Right ventricle myocardium superior (tissue), 1 donor: ENCODE measurements around the gene LRRC8D. TPM values are rescaled to one million over a fixed set of nuclear protein-coding genes. Genes with fewer than 3 reads are reported as not detected.

Experiments used
- ATAC-seq: fragments of 200-7000 bp; cut with Tn5 transposase; one replicate; pipeline ENCODE4 v1.9.1; 2020; ENCODE audit warnings: mild to moderate bottlenecking; ENCODE audit not compliant: poor library complexity
- DNase-seq: peaks from one replicate; pipeline ENCODE4 v3.0.0-alpha.2; 2020
- intact Hi-C: fragments of 100-400 bp; cut with DNase I; formaldehyde crosslinking; loops from one replicate; pipeline ENCODE4 v1.11.2; 2022
- total RNA-seq: library from RNA; stranded (reverse); fragmentation: NEBNext Ultra II Directional; extraction: Animal tissue kit (Norgen Biotek cat#: 25700); gene quantifications from one replicate; pipeline ENCODE4 v1.2.1, GENCODE V29; 2021
- donor health status: DM: no; HTN: yes; CAD: no; lungs with severe emphysema.

The LRRC8D gene
- total RNA-seq, 1 donor from 2014 or later = 5.1 TPM

GRCh38 chr1:89901957-89902669 is 81.3 kb downstream of the LRRC8D start:
- DNase-seq (no peak), ATAC-seq (no peak)
- intact Hi-C loops = no loop called here

- DNase-seq (no peak), ATAC-seq (no peak)
- intact Hi-C loops = no loop called here
Measured at GRCh38 chr1:89903550-89903949, 82.7 kb downstream of the LRRC8D start.

- intact Hi-C loops = no loop called here
- DNase-seq = no peak
- ATAC-seq = no peak
Measured at GRCh38 chr1:89904219-89904980, 83.6 kb downstream of the LRRC8D start.

GRCh38 chr1:89905395-89906058 is 84.7 kb downstream of the LRRC8D start:
- intact Hi-C loops = no loop called here
- DNase-seq (no peak), ATAC-seq (no peak)

- intact Hi-C loops = no loop called here
- DNase-seq = no peak
- ATAC-seq = no peak
Measured at GRCh38 chr1:89906088-89906487, 85.3 kb downstream of the LRRC8D start.

- intact Hi-C loops = no loop called here
- ATAC-seq = no peak
Measured at GRCh38 chr1:89907727-89908212, 86.9 kb downstream of the LRRC8D start.

GRCh38 chr1:89908273-89908671 is 87.4 kb downstream of the LRRC8D start:
- DNase-seq = no peak
- ATAC-seq = no peak
- intact Hi-C loops = no loop called here

More at GRCh38 chr1:89907727-89908212, 86.9 kb downstream of the LRRC8D start:
- DNase-seq = no peak

- ATAC-seq (peak; percentile 57), DNase-seq (no peak)
- intact Hi-C loops = no loop called here
Measured at GRCh38 chr1:89908672-89909436, 88.0 kb downstream of the LRRC8D start.

GRCh38 chr1:89910268-89910667 is 89.4 kb downstream of the LRRC8D start:
- DNase-seq (no peak), ATAC-seq (no peak)
- intact Hi-C loops = no loop called here

GRCh38 chr1:89910780-89911179 is 89.9 kb downstream of the LRRC8D start:
- DNase-seq (no peak), ATAC-seq (no peak)
- intact Hi-C loops = no loop called here

GRCh38 chr1:89911191-89911991 is 90.6 kb downstream of the LRRC8D start:
- DNase-seq (no peak), ATAC-seq (no peak)
- intact Hi-C loops = no loop called here

GRCh38 chr1:89912073-89912472 is 91.2 kb downstream of the LRRC8D start:
- intact Hi-C loops = no loop called here

GRCh38 chr1:89913353-89914095 is 92.7 kb downstream of the LRRC8D start:
- DNase-seq (no peak), ATAC-seq (no peak)
- intact Hi-C loops = no loop called here

More at GRCh38 chr1:89912073-89912472, 91.2 kb downstream of the LRRC8D start:
- DNase-seq (no peak), ATAC-seq (no peak)

GRCh38 chr1:89917353-89917752 is 96.5 kb downstream of the LRRC8D start:
- DNase-seq (no peak), ATAC-seq (no peak)
- intact Hi-C loops = no loop called here

- intact Hi-C loops = no loop called here
- ATAC-seq (peak; percentile 22), DNase-seq (no peak)
Measured at GRCh38 chr1:89918127-89918793, 97.4 kb downstream of the LRRC8D start.

GRCh38 chr1:89918794-89919155 is 97.9 kb downstream of the LRRC8D start:
- intact Hi-C loops = no loop called here
- DNase-seq (no peak), ATAC-seq (peak; percentile 10)

GRCh38 chr1:89919174-89919573 is 98.3 kb downstream of the LRRC8D start:
- ATAC-seq (no peak), DNase-seq (no peak)
- intact Hi-C loops = no loop called here
